Measurements from ENCODE around the gene CHD8.

DNA sequence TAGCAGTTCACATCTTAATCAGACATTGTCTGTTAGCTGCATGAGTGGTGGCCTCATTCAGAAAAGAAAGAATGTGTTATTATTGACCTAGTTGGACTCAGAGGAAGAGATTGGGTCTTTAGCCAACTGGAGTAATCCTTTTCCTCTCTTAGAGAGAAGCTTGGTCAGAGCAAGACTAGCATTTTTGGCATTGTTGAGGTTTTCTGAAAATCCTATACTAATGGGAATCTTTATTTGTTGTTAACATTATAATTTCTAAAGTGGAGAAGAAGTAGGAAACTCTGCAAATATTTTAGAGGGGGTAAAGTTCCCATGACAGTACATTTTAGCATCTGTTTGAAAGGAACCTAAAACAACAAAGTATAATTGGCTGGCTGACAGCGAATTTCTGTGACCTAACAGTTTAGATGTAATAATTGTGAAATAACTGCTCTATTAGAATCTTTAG, 30.7 kb upstream of the CHD8 start:
- TF ChIP-seq, protein P1, sequence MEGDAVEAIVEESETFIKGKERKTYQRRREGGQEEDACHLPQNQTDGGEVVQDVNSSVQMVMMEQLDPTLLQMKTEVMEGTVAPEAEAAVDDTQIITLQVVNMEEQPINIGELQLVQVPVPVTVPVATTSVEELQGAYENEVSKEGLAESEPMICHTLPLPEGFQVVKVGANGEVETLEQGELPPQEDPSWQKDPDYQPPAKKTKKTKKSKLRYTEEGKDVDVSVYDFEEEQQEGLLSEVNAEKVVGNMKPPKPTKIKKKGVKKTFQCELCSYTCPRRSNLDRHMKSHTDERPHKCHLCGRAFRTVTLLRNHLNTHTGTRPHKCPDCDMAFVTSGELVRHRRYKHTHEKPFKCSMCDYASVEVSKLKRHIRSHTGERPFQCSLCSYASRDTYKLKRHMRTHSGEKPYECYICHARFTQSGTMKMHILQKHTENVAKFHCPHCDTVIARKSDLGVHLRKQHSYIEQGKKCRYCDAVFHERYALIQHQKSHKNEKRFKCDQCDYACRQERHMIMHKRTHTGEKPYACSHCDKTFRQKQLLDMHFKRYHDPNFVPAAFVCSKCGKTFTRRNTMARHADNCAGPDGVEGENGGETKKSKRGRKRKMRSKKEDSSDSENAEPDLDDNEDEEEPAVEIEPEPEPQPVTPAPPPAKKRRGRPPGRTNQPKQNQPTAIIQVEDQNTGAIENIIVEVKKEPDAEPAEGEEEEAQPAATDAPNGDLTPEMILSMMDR (IDR thresholded peaks at IDR 0.05; ENCODE audit: insufficient read depth, low read length, poor library complexity, severe bottlenecking), result no peak
- no peak for TF ChIP-seq EZH2phosphoT487 (conservative IDR thresholded peaks at IDR 0.05; ENCODE audit: low read length)
